Neural cell (in vitro differentiated cells): Measurements from ENCODE around the gene RAB3C.

Experiments
- EP300 ChIP-seq: fragments of 450-650 bp; conservative IDR thresholded peaks from 2 replicates; pipeline ENCODE4 v1.6.1; 2014; ENCODE audit warnings: antibody characterized with exemption, mild to moderate bottlenecking, moderate library complexity; ENCODE audit not compliant: poor library complexity, severe bottlenecking
- EZH2 ChIP-seq: fragments of 200-600, 300-800 bp; shearing (Covaris generic), sonication (generic); IDR thresholded peaks from 2 replicates; pipeline ENCODE4 v1.6.1; 2014; ENCODE audit warnings: antibody characterized with exemption, low read length, borderline replicate concordance, mild to moderate bottlenecking; ENCODE audit not compliant: insufficient read depth, poor library complexity, severe bottlenecking
- POLR2AphosphoS5 ChIP-seq: IDR thresholded peaks from 2 replicates; pipeline ENCODE4 v1.6.1; 2012
- SMC3 ChIP-seq: fragments of 450-650 bp; conservative IDR thresholded peaks from 2 replicates; pipeline ENCODE4 v1.6.1; 2014; ENCODE audit warnings: antibody characterized with exemption, mild to moderate bottlenecking, moderate library complexity; ENCODE audit not compliant: poor library complexity

DNA sequence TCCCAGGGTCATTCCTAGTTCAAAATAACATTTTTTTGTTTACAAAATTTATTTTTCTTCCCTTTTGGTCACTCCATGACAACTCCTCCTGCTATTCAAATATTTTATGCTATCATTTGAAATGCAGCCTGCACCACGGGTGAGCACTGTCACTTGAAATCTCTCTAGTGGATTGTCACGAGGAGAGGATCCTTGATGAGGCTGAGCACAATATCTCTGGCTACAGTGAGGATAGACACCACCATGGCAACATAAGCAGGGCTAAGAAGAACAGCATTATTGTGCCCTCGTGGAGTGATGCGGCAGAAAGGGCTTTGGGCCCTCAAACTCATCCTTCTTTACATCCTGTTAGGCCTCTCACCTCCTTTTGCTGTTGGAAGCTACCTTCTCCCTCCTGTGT, 321.9 kb downstream of the RAB3C start:
- TF ChIP-seq SMC3 (no peak), EZH2 (no peak), POLR2AphosphoS5 (no peak), EP300 (no peak)
